Loucy (cell line): Measurements from ENCODE around the gene CCDC110.

Experiments used
- EZH2phosphoT487 ChIP-seq: fragments of 200-600 bp; IDR thresholded peaks from 2 replicates; pipeline ENCODE4 v1.6.1; 2018; ENCODE audit warnings: antibody characterized with exemption, mild to moderate bottlenecking, moderate library complexity, borderline replicate concordance
- TF ChIP-seq, protein P1 (sequence below): fragments of 200-600 bp; sonication (generic); conservative IDR thresholded peaks from 2 replicates; pipeline ENCODE4 v1.5.1; 2014; ENCODE audit warnings: mild to moderate bottlenecking, antibody characterized with exemption, low read length

DNA sequence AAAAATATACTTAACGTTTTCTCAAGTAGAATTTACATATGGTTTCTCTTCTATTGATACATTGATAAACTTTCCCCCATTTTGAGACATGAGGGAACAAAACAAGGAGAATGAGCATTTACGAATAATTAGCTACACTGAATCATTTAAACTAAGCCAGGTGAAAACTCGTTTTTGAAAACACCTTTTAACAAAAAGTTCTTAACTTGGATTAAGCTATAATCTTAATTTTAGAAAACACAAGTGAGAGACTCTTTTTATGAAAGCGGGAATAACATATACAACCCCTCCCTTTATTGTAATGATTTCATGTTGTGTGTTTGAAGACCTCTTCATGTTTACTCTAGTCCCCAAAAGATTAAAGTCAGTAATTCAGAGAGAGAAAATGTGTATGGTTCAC is 43.7 kb upstream of the CCDC110 start:
- TF ChIP-seq, protein P1, sequence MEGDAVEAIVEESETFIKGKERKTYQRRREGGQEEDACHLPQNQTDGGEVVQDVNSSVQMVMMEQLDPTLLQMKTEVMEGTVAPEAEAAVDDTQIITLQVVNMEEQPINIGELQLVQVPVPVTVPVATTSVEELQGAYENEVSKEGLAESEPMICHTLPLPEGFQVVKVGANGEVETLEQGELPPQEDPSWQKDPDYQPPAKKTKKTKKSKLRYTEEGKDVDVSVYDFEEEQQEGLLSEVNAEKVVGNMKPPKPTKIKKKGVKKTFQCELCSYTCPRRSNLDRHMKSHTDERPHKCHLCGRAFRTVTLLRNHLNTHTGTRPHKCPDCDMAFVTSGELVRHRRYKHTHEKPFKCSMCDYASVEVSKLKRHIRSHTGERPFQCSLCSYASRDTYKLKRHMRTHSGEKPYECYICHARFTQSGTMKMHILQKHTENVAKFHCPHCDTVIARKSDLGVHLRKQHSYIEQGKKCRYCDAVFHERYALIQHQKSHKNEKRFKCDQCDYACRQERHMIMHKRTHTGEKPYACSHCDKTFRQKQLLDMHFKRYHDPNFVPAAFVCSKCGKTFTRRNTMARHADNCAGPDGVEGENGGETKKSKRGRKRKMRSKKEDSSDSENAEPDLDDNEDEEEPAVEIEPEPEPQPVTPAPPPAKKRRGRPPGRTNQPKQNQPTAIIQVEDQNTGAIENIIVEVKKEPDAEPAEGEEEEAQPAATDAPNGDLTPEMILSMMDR, result no peak
- TF ChIP-seq EZH2phosphoT487, result no peak
